KOPT-K1 (cell line): ENCODE data around the gene PREB.

Experiments used
- H3K27ac ChIP-seq: fragments of 200-600 bp; sonication (generic); 2 replicates; pipeline ENCODE4 v1.5.1; 2016; ENCODE audit warnings: antibody characterized with exemption, mild to moderate bottlenecking, low read depth, low read length; ENCODE audit not compliant: poor library complexity, severe bottlenecking
- H3K36me3 ChIP-seq: fragments of 200-600 bp; sonication (generic); 2 replicates; pipeline ENCODE4 v1.5.1; 2017; ENCODE audit warnings: antibody characterized with exemption, mild to moderate bottlenecking, low read length, moderate library complexity; ENCODE audit not compliant: insufficient read depth
- H3K9me3 ChIP-seq: fragments of 200-600 bp; sonication (generic); 2 replicates; pipeline ENCODE4 v1.5.1; 2017; ENCODE audit warnings: antibody characterized with exemption, low read length, mild to moderate bottlenecking; ENCODE audit not compliant: insufficient read depth, poor library complexity, severe bottlenecking

PREB gene

DNA sequence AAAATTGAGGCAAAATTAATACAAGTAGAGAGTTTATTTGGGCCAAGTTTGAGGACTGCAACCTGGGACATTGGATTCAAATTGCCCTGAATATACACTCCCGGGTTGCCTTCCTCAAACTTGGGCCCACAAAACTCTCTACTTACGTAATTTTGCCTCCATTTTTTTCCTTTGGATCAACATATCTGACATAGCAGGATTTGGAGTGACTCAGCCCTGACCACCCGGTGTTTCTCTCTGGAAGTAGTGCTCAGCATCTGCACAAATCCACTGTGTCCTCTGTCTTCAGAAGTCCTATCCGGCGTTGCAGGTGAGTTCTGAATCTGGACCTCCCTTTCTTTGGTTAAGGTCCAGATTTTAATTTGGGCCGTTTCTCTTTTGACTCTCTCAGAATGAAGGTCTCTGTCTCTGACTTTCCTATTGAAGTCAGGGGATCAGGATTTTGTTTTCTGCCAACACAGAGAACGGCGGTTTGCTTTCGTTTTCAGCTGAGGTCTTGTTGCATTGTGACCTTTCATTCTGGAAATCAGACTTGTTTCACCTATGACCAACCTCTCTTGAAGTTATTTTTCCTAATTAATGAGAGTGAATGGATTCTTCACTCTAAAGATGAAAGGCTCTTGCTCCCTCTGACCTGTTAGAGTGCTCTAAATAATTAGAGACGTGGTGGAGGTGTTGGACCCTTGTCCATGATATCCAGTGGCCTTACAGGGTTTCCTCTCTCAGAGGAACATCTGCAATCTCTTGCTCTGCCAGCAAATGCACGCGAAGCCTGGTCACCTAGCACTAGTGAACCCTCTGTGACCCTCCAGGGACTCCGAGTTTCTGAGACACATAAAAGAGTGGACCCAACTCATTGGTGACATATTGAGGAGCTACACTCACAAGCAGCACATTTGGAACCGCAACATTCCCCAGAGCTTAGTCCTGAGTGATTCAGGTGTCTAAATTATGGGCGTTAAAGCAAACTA lies 28.0 kb upstream of the PREB start:
- Histone ChIP-seq H3K27ac (no peak overlapping the region), H3K36me3 (no peaks in the 10 kb centered on the region), H3K9me3 (no peaks in the 10 kb centered on the region)

DNA sequence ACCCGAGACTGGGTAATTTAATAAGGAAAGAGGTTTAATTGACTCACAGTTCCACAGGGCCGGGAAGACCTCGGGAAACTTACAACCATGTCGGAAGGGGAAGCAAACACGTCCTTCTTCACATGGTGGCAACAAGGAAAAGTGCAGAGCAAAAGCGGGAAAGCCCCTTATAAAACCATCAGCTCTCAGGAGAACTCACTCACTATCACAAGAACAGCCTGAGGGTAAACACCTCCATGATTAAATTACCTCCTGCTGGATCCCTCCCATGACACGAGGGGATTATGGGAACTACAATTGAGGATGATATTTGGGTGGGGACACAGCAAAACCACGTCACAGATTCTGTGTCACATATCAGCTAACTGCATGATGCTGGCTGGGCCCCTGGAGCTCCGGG lies 25.8 kb upstream of the PREB start:
- Histone ChIP-seq H3K27ac (no peak overlapping the region), H3K9me3 (no peaks in the 10 kb centered on the region), H3K36me3 (no peaks in the 10 kb centered on the region)

DNA sequence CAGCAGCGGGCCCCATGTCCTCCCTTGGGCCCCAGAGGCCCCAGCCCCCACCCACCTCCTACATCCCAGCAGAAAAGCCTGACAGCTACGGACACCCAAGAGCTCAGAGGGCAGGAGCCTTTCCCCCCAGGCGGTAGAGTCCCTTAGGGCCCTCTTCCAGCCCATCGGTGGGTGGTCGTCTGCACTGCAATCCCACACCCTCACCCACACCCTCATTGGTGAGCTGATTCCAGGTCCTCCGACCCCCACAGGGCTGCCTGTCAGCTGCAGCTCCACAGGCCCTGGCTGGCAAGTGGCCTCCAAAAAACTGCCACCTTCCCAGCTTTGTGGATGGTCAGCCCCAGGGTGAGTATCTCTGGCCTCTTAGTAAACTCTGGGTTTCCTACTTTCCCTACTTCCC lies 24.8 kb upstream of the PREB start:
- Histone ChIP-seq H3K9me3 (no peaks in the 10 kb centered on the region), H3K36me3 (no peaks in the 10 kb centered on the region), H3K27ac (no peak overlapping the region)

DNA sequence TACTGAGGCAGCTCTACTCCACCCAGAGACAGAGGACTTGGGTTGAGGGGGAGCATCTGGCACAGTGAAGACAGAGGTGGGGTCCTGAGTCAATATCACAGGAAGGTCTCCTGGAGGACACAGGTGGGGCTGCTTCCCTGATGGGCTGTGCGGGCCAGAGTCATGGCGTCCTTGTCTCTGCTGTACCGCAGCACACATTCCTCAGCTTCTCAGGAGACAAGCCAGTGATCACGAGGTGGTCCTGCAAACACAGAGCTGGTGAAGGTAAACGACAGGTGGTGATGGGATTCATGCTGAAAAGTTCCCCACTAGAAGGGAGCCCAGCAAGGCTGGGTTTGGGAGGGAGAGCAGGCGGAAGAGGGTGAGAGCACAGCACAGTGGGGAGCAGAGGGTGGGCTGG lies 24.0 kb upstream of the PREB start:
- Histone ChIP-seq H3K27ac (no peak overlapping the region), H3K9me3 (no peaks in the 10 kb centered on the region), H3K36me3 (no peaks in the 10 kb centered on the region)

GRCh38 chr2:27155069-27155520 lies 20.7 kb upstream of the PREB start:
- Histone ChIP-seq H3K9me3 (no peaks in the 10 kb centered on the region), H3K36me3 (no peaks in the 10 kb centered on the region)

DNA sequence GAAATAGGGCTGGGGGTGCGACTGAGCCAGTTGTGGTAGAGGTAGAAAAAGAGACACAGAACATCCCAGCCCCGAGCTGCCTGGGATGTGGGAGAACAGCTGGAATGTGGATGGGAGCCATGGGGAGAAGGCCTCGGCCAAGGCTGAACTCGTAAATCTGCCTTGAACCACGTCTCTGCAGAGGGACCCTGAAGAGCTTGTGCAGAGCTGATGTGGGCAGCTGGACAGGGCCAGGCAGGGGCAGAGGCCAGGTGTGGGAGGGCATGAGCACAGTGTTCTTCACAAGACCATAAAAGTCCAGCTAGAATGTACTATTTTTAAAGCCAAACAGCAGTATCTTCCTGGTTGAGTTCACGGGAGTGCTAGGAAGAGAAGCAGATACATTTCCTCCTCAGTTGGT lies 20.1 kb upstream of the PREB start:
- H3K9me3 ChIP-seq = no peaks in the 10 kb centered on the region
- no peaks in the 10 kb centered on the region for H3K36me3 ChIP-seq
- no peak overlapping the region for H3K27ac ChIP-seq

More at GRCh38 chr2:27155069-27155520, 20.7 kb upstream of the PREB start:
- H3K27ac ChIP-seq = no peak overlapping the region

GRCh38 chr2:27152796-27153464 lies 18.5 kb upstream of the PREB start:
- no peak overlapping the region for H3K27ac ChIP-seq
- H3K9me3 ChIP-seq = no peaks in the 10 kb centered on the region
- no peaks in the 10 kb centered on the region for H3K36me3 ChIP-seq

GRCh38 chr2:27152102-27152795 lies 17.8 kb upstream of the PREB start:
- no peaks in the 10 kb centered on the region for H3K9me3 ChIP-seq
- no peak overlapping the region for H3K27ac ChIP-seq
- no peaks in the 10 kb centered on the region for H3K36me3 ChIP-seq

DNA sequence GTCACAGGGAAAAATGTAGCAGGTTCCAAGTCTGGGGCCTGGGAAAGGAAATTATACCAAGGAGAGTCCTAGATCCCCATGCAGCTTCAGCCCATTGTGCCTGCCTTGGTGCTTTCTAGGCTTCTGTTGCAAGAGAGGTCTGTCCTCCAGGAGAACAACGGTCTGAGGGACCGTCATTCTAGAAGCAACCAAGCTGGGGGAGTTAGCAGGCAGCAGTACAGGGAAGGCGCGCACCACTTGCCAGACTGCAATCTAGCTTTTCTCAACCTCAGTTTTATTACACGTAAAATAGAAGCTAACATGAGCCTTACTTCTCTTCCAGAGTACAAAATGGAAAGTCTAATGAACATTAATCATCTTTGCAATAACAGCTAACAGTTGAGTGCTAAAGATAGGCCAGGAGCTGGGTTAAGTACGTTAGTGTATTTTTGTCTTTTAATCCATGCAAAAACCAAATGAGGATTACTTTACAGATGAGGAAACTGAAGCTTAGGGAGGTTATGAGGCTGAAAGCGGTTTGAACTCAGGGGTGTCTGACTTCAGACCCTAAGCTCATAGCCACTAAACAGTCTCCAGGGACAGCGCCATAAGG lies 16.3 kb upstream of the PREB start:
- H3K9me3 ChIP-seq = no peaks in the 10 kb centered on the region
- H3K27ac ChIP-seq = no peak overlapping the region
- H3K36me3 ChIP-seq = no peaks in the 10 kb centered on the region

GRCh38 chr2:27149570-27150405 lies 15.4 kb upstream of the PREB start:
- H3K9me3 ChIP-seq = no peaks in the 10 kb centered on the region
- no peaks in the 10 kb centered on the region for H3K36me3 ChIP-seq
- H3K27ac ChIP-seq = no peak overlapping the region

GRCh38 chr2:27148801-27149439 lies 14.5 kb upstream of the PREB start, which contains the start of gene TCF23:
Gene TCF23, plus strand, starts transcription at chr2:27149004. Its CDS starts 130 bp downstream, at chr2:27149134.
- Histone ChIP-seq H3K36me3 (no peaks in the 10 kb centered on the region), H3K27ac (no peak within 1 kb of the TSS), H3K9me3 (no peaks in the 10 kb centered on the region)

GRCh38 chr2:27147935-27148334 lies 13.5 kb upstream of the PREB start:
- Histone ChIP-seq H3K36me3 (no peaks in the 10 kb centered on the region), H3K9me3 (peaks cover 6% of the 10 kb centered on the region), H3K27ac (no peak overlapping the region)

DNA sequence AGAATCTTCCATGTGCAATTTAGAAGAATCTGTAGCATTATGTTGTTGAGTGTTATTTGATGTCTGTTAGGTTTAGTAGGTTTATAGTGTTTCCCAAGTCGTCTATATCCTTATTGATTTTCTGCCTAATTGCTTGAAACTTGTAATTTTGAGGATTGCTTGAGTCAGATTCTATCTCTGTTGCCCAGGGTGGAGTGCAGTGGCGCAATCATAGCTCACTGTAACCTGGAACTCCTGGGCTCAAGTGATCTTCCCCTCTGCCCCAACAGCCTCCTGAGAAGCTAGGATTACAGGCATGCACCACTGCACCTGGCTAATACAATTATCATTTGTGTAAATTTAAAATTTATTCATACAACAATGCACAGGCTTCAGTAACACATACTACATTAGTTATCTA lies 11.2 kb upstream of the PREB start:
- no peaks in the 10 kb centered on the region for H3K36me3 ChIP-seq

DNA sequence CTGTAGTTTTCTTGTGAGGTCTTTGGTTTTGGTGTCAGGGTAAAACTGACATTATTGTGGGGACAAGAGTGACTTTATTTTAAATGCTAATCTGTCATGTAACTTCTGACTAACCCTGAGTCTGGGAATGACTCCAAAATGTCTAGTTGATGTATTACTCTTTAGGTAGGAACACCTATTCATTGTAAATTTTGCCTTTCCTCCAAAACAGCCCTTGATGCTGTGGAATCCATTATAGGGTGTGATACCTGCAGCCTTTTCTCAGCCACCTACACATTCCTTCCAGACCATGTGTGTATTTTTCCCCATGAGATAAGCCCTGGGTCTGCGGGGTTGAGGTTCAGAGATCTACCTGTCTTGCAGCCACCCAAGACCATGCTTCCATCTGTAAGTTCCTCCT lies 8.8 kb upstream of the PREB start:
- no peak overlapping the region for H3K27ac ChIP-seq
- no peaks in the 10 kb centered on the region for H3K36me3 ChIP-seq
- peaks cover 15% of the 10 kb centered on the region for H3K9me3 ChIP-seq

More for the DNA sequence above, 11.2 kb upstream of the PREB start:
- Histone ChIP-seq H3K27ac (no peak overlapping the region), H3K9me3 (peaks cover 15% of the 10 kb centered on the region)
